Measurements from ENCODE around the gene ELL.

GRCh38 chr19:18438331-18439024, 83.4 kb downstream of the ELL start:
- TF ChIP-seq RAD21 (IDR thresholded peaks at IDR 0.05; ENCODE audit: low read depth) (no peak), ZBTB7A (IDR thresholded peaks at IDR 0.05; ENCODE audit: low read depth) (peak; percentile 92), EGR1 (IDR thresholded peaks at IDR 0.05) (0 out of 2 replicates have a peak, but pooled peaks have one; percentile 31), MAX (IDR thresholded peaks at IDR 0.05) (no peak; the same call in none of the 2 replicates), YY1 (IDR thresholded peaks at IDR 0.05; ENCODE audit: low read depth) (no peak; the same call in 1 of the 2 replicates), TAF1 (IDR thresholded peaks at IDR 0.05; ENCODE audit: low read depth) (no peak), EP300 (IDR thresholded peaks at IDR 0.05; ENCODE audit: borderline replicate concordance) (peak; percentile 57; the same call in 1 of the 2 replicates), CREB1 (IDR thresholded peaks at IDR 0.05; ENCODE audit: low read depth) (no peak), FOXM1 (IDR thresholded peaks at IDR 0.05; ENCODE audit: borderline replicate concordance, low read depth) (no peak)
- TF ChIP-seq, protein P1, sequence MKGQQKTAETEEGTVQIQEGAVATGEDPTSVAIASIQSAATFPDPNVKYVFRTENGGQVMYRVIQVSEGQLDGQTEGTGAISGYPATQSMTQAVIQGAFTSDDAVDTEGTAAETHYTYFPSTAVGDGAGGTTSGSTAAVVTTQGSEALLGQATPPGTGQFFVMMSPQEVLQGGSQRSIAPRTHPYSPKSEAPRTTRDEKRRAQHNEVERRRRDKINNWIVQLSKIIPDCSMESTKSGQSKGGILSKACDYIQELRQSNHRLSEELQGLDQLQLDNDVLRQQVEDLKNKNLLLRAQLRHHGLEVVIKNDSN (IDR thresholded peaks at IDR 0.05) = no peak
- TF ChIP-seq, protein P2, sequence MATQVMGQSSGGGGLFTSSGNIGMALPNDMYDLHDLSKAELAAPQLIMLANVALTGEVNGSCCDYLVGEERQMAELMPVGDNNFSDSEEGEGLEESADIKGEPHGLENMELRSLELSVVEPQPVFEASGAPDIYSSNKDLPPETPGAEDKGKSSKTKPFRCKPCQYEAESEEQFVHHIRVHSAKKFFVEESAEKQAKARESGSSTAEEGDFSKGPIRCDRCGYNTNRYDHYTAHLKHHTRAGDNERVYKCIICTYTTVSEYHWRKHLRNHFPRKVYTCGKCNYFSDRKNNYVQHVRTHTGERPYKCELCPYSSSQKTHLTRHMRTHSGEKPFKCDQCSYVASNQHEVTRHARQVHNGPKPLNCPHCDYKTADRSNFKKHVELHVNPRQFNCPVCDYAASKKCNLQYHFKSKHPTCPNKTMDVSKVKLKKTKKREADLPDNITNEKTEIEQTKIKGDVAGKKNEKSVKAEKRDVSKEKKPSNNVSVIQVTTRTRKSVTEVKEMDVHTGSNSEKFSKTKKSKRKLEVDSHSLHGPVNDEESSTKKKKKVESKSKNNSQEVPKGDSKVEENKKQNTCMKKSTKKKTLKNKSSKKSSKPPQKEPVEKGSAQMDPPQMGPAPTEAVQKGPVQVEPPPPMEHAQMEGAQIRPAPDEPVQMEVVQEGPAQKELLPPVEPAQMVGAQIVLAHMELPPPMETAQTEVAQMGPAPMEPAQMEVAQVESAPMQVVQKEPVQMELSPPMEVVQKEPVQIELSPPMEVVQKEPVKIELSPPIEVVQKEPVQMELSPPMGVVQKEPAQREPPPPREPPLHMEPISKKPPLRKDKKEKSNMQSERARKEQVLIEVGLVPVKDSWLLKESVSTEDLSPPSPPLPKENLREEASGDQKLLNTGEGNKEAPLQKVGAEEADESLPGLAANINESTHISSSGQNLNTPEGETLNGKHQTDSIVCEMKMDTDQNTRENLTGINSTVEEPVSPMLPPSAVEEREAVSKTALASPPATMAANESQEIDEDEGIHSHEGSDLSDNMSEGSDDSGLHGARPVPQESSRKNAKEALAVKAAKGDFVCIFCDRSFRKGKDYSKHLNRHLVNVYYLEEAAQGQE (IDR thresholded peaks at IDR 0.05; ENCODE audit: low read depth) = no peak

All from Ishikawa (cell line).